Measurements from ENCODE around the gene MOK. TPM values are rescaled to one million over a fixed set of nuclear protein-coding genes. Genes with fewer than 3 reads are reported as not detected.
A peak's percentile ranks its signal among the peaks of the same experiment; 100 is the strongest.

Gene MOK
- total RNA-seq, 1 donor from 2014 or later: 15.8 TPM

DNA sequence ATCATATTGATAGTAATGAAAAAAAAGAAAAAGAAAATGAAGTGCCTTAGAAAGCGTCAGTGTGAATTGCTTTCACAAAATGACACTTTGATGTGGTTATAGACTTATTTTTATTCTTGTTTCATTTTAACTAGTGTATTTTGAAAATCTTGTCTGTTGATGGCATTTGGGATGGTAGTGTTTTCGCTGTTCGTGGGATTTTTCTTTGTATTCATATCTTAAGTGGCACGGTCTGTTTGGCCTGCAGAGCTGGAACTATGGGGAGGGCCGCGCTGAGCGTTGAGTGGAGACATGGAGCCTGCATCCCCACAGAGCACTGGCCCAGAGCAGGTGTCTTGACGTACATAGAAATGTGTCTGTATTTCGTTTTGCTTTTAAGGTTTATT, 103.6 kb downstream of the MOK start:
- Histone ChIP-seq H3K4me1 (peaks cover 6% of the 10 kb centered on the region), H3K27ac (no peak overlapping the region), H3K4me3 (no peak overlapping the region), H3K9me3 (no peaks in the 10 kb centered on the region), H3K27me3 (ENCODE audit: low read depth) (no peaks in the 10 kb centered on the region), H3K36me3 (peaks cover 79% of the 10 kb centered on the region)
- intact Hi-C loops (cut with DNase I): no loop called here
- TF ChIP-seq, protein P1, sequence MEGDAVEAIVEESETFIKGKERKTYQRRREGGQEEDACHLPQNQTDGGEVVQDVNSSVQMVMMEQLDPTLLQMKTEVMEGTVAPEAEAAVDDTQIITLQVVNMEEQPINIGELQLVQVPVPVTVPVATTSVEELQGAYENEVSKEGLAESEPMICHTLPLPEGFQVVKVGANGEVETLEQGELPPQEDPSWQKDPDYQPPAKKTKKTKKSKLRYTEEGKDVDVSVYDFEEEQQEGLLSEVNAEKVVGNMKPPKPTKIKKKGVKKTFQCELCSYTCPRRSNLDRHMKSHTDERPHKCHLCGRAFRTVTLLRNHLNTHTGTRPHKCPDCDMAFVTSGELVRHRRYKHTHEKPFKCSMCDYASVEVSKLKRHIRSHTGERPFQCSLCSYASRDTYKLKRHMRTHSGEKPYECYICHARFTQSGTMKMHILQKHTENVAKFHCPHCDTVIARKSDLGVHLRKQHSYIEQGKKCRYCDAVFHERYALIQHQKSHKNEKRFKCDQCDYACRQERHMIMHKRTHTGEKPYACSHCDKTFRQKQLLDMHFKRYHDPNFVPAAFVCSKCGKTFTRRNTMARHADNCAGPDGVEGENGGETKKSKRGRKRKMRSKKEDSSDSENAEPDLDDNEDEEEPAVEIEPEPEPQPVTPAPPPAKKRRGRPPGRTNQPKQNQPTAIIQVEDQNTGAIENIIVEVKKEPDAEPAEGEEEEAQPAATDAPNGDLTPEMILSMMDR (IDR thresholded peaks at IDR 0.05): no peak
- DNase-seq (no peak), ATAC-seq (no peak)

DNA sequence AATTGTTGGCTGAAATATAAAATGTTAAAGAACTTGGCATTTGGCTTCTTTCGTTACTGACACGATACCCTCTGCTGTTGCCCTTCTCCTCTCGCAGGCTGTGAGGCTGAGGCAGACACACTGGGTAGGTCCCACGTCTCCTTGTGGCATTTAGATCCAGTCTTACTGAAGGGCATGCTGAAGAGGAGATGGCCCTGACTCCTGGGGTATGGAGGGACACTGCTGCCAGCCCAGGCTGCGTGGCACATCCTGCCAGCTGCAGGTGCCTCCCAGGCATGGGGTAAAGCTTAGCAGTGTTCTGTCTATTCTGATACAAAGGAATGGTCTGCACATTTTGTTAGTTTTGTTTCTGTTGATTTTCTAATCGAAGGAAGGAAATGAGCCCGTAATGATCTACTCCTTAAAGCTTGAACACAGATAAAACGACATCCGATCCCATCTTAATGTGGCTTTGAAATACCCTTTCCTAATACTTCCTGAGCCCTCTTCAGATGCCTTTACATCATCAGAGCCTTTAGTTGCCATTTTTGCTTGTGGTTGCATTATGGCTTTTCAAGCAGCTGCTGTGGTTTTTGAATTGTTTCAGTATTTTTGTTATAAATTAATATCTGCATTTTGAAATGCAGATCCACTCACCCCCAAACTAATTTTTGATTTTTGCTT, 104.1 kb downstream of the MOK start:
- no peak overlapping the region for H3K4me3 ChIP-seq
- H3K9me3 ChIP-seq: no peaks in the 10 kb centered on the region
- peaks cover 10% of the 10 kb centered on the region for H3K4me1 ChIP-seq
- DNase-seq (no peak), ATAC-seq (peak in 1 of 2 donors; percentile 16)
- peaks cover 79% of the 10 kb centered on the region for H3K36me3 ChIP-seq
- H3K27me3 ChIP-seq (ENCODE audit: low read depth): no peaks in the 10 kb centered on the region
- TF ChIP-seq, protein P1 (IDR thresholded peaks at IDR 0.05): no peak
- intact Hi-C loops (cut with DNase I): no loop called here
- H3K27ac ChIP-seq: no peak overlapping the region

DNA sequence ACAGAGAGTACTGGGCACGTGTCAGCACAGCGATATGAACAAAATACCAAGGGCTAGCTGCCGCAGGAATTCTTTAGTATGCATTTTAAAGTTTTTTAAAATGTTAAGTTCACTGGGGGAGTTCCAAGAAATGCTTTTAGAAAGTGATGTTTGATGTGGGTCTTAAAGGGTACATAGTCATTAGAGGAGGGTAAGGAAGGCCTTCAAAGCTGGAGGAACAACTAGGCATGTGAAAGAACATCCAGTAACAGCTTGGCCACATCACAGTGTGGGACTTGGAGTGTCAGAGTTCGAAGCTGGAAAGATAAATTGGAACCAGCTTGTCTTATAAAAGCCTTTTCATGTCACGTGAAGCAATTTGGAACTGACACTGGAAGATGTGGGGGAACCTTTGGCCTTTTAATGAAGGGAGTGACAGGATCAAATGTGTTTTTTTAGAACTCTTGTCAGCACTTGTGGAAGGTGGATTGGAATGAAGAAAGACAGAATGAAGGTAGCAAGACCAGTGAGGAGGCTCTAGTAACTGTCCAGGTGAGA, 107.6 kb downstream of the MOK start:
- Histone ChIP-seq H3K9me3 (no peaks in the 10 kb centered on the region), H3K27me3 (ENCODE audit: low read depth) (no peaks in the 10 kb centered on the region), H3K27ac (no peak overlapping the region), H3K4me3 (no peak overlapping the region), H3K36me3 (peaks cover 59% of the 10 kb centered on the region), H3K4me1 (peaks cover 19% of the 10 kb centered on the region)
- no peak for ATAC-seq
- no peak for DNase-seq
- TF ChIP-seq, protein P1 (IDR thresholded peaks at IDR 0.05): no peak
- intact Hi-C loops (cut with DNase I): no loop called here

DNA sequence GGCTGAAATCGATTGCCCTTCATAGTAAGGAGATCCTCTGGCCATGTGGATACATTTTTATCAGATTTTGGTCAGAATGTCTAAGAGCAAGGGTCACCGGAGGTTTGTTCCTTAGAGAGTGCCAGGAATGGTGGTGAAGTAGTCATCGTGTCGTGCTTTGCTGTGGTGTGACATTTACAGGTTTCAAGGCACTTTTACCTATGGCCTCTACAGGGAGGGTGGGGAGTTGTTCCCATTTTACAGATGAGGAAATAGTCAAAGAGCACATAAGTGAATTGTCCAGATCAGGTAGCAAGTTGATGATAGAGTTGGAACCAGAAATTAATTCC, 108.1 kb downstream of the MOK start:
- Histone ChIP-seq H3K4me1 (peaks cover 19% of the 10 kb centered on the region), H3K4me3 (no peak overlapping the region), H3K27me3 (ENCODE audit: low read depth) (no peaks in the 10 kb centered on the region), H3K27ac (no peak overlapping the region), H3K36me3 (peaks cover 59% of the 10 kb centered on the region), H3K9me3 (no peaks in the 10 kb centered on the region)
- DNase-seq (no peak), ATAC-seq (no peak)
- TF ChIP-seq, protein P1 (IDR thresholded peaks at IDR 0.05): no peak
- intact Hi-C loops (cut with DNase I): no loop called here

DNA sequence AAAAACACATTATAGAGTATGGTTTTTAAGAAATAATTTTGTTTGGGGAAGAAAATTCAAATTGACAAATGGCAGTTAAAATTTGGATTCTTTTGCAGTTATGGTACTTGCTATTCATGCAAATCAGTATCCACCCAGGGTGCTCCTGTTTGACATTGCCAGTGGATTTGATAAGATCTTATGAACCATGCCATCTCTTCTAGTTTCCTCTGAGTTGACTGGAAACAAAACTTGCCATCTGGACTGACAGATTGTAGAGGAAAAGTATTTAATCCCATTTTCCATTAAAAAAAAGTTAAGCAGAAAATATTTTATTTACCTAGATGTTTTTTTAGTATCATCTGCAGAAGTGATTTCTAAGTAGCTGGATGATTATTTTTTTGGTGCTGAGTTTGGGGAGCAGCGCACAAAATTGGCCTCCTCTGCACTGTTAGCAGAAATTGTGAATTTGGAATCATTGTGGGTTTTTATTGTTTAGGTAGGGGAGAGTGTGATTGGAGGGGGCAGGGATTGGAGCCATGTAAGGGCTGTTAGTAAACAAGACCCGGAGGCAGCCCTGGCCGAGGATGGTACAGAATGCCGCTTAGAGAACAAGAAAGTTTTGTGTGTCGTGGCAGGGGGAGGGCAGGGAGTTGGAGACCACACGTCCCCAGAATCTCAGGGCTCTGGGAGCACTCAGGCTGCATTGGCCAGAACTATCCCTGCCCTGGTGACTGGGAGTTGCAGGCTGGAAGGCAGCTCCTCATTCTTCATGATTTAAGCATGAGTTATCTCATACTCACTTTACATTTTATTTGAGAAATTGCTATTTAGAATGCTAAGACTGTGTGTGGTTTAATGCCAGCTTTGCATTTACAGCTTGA, 108.7 kb downstream of the MOK start:
- DNase-seq (no peak), ATAC-seq (no peak)
- peaks cover 19% of the 10 kb centered on the region for H3K4me1 ChIP-seq
- H3K27ac ChIP-seq: no peak overlapping the region
- TF ChIP-seq, protein P1 (IDR thresholded peaks at IDR 0.05): no peak
- no peaks in the 10 kb centered on the region for H3K9me3 ChIP-seq
- intact Hi-C loops (cut with DNase I): no loop called here
- peaks cover 59% of the 10 kb centered on the region for H3K36me3 ChIP-seq
- no peaks in the 10 kb centered on the region for H3K27me3 ChIP-seq (ENCODE audit: low read depth)
- no peak overlapping the region for H3K4me3 ChIP-seq
